GM19043 (cell line): Measurements from ENCODE around the gene MYH15.
"Not testable (repeated sequence)": the region's sequence is repeated elsewhere in the genome, so short reads cannot be mapped to it uniquely, and the experiment has no call there.

ENCODE experiments used
- ATAC-seq: cut with Tn5 transposase; IDR thresholded peaks from one replicate; pipeline ENCODE4 v1.9.1; 2021; ENCODE audit warnings: low read depth; ENCODE audit not compliant: unreplicated experiment

The MYH15 gene

GRCh38 chr3:108393128-108393900 lies 117.1 kb downstream of the MYH15 start:
- ATAC-seq: no peak

- ATAC-seq: no peak
Measured at GRCh38 chr3:108391917-108392593, 118.3 kb downstream of the MYH15 start.

- ATAC-seq: no peak
Measured at GRCh38 chr3:108389372-108389771, 121.0 kb downstream of the MYH15 start.

DNA sequence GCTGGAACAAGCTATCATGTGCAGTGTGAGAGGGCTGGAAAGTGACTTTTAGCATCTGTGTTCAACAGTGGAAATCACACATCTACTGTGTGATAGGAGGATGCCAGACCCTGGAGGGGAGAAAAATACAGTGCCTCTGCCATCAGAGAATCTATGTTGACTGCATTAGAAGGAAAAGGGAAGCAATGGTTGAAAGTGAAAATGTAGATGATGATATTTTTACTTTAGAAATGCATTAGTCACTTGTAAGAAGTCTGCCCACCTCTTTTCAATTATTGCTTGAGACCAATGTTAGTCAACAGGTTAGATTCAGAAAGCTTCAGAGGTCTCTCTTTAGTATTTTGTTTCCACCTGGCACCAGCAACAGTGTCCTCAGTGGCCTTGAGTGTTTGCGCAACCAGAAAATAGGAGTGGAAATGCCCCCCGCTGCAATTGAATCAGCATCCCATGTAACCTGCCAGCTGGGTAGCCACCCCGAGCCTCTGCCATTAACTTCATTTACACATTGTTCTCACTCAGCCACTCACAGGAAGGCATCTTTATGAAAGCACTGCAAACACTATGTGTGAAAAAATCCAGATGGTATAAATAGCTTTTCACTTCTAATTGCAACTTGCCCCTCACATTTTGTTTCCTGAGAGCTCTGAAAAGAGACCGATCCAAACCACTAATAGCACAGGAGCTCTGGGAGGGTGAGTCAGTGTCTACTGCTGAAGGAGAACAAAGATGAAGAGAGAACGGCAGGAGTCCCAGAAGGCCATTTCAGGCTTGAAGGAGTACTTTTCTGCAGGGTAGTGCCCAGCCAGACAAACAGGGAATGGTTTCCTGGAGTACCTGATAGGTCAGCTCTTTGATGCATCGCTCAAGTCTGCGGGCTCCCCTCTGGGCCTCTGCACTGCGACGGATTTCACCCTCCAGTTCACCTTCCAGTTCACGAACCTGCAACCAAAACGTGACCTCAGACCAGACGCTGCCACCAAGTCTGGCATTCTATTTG lies 122.0 kb downstream of the MYH15 start:
- ATAC-seq: peak; percentile 67

- ATAC-seq: no peak
Measured at GRCh38 chr3:108387063-108387462, 123.3 kb downstream of the MYH15 start.

DNA sequence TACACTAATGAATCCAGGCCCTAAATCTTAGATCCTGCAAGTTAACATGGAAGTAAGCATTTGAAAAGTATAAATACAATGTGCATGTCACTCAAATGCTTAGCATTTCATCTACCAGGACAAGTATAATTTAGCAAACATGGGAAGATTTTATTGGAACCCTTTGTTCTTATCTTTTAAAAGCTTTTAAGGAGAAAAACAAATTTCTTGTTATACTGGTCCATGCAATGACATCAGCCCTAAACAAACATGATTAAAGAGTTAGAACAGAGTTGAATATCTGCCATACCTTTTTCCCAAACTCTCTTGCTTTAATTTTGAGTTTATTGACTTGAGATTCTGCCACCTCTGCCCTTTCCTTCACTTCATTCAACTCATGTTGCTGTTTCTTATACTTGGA lies 127.1 kb downstream of the MYH15 start:
- ATAC-seq: no peak

DNA sequence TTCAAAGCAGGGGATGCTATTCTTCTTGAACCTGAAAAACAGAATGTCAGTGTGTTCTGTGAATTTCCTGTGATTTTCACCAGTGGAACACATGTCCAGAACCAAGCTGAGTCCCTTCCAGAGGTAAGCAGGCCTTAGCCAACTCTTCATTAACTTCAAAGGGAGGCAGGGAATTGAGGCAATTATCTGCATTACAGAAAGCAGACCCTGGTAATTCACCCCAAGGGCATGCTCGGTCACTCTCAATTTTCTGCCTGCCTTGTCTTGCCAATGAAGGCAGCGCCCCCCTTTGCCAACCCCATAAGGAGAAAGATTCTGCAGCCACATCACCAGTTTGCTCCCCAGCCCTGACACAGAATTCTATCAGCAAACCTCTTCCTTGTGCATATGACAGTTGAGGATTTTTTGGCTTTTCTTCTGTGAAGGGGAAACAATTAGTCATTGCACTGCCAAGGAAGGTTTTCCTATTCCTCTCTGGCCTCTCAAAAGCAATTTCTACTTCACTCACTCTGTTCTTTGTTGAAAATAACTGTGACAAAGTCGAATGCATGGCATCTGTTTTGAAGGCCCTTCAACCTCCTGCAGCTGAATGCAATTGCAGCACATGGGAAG lies 128.8 kb downstream of the MYH15 start:
- no peak for ATAC-seq

DNA sequence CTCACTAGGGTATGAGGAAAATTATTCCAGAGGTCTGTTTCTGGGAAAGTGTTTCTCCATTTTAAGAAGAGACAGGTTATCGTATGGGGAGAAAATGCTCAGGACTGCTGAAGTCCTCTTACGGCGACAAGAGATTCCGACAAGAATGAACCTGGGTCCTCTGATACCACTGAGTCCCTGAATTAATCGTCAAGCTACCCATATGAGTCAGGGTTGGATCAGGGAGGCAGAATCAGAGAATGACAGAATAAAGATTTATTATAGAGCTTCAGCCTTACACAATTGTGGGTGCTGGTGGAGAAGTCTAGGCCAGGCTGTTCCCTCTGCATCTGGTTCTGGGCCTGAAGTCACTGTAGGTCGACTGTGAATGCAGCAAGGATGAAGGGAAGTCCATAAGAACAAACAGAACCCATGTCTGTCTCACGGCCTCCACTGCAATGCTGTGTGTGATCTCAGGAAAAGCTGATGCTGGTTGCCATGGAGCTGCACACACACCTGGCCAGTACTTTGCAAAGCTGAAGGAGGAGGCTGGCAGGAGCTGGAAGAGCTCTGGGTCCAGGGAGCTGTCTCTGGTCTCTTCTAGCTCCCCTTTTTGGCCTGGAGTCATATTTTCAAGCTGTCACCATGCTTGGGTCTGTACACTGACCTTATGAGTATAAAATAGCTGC lies 130.1 kb downstream of the MYH15 start:
- ATAC-seq: no peak

- not testable (repeated sequence) for ATAC-seq
Measured at GRCh38 chr3:108378952-108379342, 131.4 kb downstream of the MYH15 start.

- ATAC-seq: no peak
Measured at GRCh38 chr3:108378153-108378951, 132.0 kb downstream of the MYH15 start.

DNA sequence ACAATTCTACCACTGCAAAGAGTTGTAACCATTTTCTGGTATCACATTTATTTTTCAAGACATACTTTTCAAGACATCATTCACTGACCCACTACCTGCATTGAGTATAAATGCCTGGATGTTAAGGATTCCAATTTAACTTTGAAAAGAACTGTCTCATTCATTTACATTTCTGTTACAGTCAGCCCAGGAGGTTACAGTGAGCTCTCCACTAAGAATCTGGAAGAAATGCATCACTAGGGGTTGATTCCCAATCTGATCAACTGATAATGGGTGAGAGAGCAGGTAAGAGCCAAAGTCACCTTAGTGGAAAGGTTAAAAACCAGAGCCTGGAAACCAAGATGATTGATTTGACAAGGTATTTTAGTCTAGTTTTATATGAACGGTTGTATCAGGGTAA lies 133.0 kb downstream of the MYH15 start:
- no peak for ATAC-seq

GRCh38 chr3:108376026-108376425 lies 134.4 kb downstream of the MYH15 start:
- no peak for ATAC-seq

- ATAC-seq: no peak
Measured at GRCh38 chr3:108359011-108359410, 151.4 kb downstream of the MYH15 start.

GRCh38 chr3:108357042-108357441 lies 153.4 kb downstream of the MYH15 start:
- no peak for ATAC-seq

DNA sequence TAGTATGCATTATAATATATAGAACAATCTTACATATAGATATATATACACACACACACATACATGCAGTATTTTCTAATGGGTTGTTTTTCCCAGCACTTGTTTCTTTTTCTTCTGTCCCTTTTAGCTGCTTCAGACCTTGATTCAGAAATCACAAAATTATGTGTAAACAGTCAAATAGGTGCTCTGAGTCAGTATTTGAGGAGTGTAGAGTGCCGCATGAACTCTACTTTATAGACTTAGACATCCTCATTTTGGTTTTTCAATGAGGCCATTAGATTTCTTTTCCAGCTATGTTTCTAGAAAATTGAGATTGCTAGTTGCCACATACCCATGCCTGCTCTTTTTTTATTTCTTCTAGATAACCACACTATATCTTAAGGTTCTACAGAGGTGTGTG lies 155.8 kb downstream of the MYH15 start:
- no peak for ATAC-seq

DNA sequence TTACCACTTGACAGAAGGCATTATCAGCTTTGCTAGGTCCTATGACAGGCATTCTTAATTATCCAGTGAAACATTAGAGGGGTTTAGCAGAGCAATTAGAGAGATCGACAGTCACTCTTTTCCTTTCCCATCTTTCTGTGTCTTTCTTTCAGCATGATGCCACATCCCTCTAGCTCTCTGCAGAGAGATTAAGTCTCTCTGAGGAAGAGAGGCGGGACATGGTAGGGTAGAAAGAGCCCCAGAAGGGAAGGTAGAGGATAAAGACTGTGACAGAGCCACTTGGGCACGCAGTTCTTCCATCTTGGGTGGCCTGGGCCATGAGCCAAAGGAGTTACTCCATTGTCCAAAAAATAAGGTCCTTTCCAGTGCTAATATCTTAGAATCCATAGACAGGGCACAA lies 158.2 kb downstream of the MYH15 start:
- no peak for ATAC-seq

- ATAC-seq: no peak
Measured at GRCh38 chr3:108346301-108347227, 163.8 kb downstream of the MYH15 start.

GRCh38 chr3:108345492-108346205 lies 164.7 kb downstream of the MYH15 start:
- ATAC-seq: no peak
